Activated CD8-positive, alpha-beta memory T cell treated with anti-CD3 and anti-CD28 coated beads for 36 hours (primary cell): ENCODE measurements around the gene LARGE1. TPM values are rescaled to one million over a fixed set of nuclear protein-coding genes. Genes with fewer than 3 reads are reported as not detected.

Experiments
- CTCF ChIA-PET: fragments of 350-600 bp; sonication (Branson Sonifier 250); formaldehyde crosslinking; loops from one replicate; lab custom pipeline; 2021; ENCODE audit warnings: antibody characterized with exemption; lab: Charles Lee
- POLR2A ChIA-PET: fragments of 350-600 bp; sonication (Branson Sonifier 250); formaldehyde crosslinking; loops from one replicate; lab custom pipeline; 2021; ENCODE audit warnings: antibody characterized with exemption; lab: Charles Lee
- total RNA-seq, 2 experiments: library from RNA; stranded (reverse); gene quantifications; one replicate each; pipeline ENCODE4 v1.2.3, GENCODE V29; 2021

Gene LARGE1
- total RNA-seq, 2 experiments from 2014 or later, result 0.17 to 0.38 TPM

DNA sequence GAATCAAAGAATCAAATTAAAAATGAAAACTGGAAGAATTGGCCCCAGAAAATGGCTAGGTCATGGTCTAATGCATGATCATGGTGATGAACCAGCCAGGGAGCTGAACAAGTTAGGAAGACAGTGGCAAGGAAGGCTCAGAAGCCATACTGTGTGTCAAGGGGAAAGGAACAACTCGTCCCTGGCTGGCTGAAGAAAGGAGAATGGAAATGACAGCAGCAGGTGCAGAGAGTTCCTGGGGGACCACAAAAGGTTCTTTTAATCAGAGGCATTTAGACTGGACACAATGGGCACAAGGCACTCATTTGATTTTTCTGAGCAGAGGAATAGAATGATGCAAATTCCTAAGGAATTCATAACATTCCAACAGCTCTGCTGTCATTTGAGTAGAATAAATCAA is 209.9 kb downstream of the LARGE1 start:
- CTCF ChIA-PET, result no interaction called here
- POLR2A ChIA-PET, result no interaction called here

DNA sequence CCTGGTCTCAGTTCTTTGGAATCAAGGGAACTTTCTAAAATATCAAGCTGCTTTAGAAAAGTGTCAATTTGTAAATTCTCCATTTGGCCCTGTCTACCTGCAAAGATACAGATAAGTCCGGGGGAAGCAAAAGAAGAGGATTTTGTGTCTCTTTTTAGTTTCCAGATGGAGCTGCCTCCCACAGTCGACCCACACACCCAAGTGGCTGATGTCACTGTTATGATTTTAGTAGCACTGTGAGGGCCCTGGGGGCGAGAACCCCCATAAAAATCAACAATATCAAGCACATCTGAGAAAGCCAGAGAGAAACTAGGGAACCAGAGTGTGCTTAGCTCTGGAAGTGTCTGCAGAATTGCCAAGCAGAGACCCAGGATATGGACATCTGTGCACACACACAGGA is 212.7 kb downstream of the LARGE1 start:
- CTCF ChIA-PET, result no interaction called here
- POLR2A ChIA-PET, result no interaction called here

DNA sequence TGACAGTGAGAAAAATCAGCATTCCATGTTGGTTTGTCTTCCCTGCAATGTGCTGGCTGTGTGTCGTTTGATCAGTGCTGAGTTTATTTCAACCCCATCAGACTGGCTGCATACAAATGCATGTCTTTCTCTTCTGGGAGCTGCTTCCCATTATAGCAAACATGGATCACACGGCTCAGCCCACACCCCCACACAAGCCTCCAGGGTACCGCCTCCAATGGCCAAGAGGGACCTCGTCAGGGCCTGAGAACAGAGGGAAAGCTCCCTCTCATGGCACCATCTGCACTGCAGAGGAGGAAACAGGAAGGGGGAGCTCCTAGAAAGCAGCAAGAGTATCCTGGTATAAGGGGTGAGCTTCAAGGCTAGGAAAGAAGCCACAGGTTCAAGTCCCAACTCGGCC is 214.2 kb downstream of the LARGE1 start:
- POLR2A ChIA-PET, result no interaction called here

DNA sequence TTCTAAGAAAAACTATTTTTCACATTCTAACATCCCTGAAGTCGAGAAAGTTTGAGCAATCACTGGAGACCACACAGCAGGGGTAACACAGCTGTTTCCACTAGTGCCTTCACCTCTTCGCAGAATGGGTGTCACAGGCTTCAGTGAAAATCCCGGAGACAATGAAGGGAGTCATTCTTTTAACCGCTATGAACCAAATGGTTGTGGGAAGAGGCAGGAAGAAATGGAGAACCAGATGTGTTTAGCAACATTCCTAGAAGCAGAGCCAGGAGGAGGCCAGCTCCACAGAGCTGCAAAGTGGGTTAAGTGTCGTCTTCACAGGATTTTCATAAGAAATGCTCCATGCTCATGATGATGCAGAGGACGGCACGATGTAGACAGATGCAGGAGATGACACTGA is 221.1 kb downstream of the LARGE1 start:
- ChIA-PET POLR2A (no interaction called here), CTCF (no interaction called here)

More for the DNA sequence above, 214.2 kb downstream of the LARGE1 start:
- CTCF ChIA-PET, result no interaction called here

DNA sequence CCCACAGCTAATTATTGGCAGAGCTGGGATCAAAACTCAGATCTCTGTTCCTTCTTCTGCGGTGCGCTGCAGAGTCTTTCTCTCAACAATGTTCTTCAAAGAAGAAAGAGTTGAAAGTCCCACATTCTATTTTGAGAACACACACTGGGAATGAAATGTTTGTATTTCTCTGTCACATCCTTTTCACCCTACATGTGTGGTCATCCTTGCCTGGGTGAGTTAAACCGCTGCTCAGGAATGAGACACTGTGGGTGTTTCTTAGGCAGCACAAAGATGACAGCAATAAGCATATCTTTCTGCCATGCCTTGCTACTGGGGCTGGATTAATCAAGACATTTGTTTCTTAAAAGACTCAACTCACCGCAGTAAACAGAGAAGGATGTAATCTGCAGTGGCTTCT is 222.6 kb downstream of the LARGE1 start:
- CTCF ChIA-PET, result no interaction called here
- POLR2A ChIA-PET, result no interaction called here

DNA sequence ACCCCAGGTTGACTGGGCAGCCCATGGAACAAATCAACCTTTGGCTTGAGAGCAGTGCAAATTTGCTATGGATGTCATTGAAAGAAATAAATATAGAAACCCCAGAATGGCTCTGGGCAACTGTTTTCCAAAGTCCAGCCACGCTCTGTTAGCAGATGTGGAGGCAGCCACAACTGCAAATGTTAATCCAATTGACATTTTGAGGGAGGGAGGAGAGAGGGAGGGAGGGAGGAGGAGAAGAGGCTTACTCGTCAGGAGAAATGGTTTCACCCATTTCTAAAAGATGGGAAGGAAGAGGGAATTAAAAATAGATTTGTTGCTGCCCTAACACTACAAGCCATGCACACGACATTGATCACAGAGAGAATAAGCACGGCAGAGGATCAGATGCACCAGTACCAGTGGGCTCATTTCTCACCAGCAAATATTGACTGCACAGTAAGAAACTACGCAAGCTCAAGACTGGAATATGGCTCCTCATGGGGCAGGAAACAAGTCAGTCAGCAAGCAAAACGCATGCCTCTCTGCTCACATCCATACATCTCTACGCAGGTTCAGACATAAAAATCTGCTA is 229.1 kb downstream of the LARGE1 start:
- ChIA-PET CTCF (no interaction called here), POLR2A (no interaction called here)

DNA sequence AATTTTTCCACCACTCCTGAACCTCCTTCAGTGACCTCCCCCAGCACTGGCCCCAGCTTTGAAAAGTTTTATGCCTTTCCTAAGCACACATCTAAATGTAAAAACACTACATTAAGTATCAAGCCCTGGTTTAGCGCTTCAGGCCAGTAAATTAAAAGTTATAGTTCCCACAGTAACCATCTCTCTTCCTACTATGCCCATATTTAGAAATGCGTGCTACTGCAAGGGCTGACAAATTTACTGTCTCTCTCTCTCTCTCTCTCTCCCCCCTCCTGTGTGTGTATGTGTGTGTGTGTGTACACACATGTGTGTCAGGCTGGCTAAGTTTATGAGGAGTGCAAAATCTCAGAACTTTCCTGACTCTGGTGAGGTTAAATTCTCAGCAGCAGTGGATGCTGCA is 231.4 kb downstream of the LARGE1 start:
- ChIA-PET POLR2A (no interaction called here), CTCF (no interaction called here)

DNA sequence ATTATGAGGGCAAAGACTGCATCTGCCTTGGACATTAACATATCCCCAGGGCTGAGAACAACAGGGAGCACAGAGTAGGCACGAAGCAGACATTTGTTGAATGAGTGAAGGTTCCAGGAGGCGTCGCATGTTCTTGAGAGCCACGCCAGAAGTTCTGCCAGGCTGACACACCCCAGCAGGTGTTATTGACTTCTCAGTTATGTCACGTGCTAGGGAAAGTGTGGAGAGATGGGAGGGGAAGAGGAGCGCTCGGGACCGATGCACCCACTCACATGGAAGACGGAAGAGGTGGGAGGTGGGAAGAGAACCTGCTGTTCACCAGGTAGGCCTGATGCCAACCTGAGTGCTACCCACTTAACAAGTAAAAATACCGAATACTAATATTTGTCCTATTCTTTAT is 232.8 kb downstream of the LARGE1 start:
- ChIA-PET CTCF (no interaction called here), POLR2A (no interaction called here)

DNA sequence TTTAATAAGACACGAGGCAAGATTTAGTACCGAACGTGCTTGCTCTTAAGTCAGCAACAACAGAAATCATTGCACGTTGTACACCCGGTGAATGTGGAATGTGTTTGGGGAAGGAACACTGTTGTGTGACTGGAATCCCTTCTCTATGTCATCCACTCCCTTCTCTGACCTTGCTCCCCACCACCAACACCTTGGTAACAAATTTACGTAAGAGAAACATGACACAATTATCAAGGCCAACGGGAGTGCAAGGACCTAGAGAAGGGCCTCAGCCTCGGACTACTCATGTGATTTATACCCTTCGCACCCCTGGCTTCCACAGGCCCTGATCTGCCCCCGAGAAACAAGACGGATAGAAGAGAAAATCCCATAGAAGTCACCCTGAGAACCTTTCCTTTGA is 236.2 kb downstream of the LARGE1 start:
- ChIA-PET CTCF (no interaction called here), POLR2A (no interaction called here)

DNA sequence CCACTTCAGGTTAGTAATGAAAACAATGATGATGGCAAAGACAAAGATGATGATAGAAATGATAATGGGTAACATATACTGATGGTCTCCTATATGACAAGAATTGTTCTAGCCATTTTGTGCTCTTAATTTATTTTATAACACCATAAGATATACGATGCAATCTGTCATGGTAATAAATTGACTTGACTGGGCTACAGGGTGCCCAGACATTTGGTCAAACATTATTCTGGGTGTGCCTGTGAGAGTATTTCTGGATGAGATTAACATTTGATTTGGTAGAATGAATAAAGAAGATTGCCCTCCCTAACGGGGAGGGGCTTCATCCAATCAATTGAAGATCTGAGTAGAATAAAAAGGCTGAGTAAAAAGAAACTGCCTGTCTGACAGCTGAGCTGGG is 237.3 kb downstream of the LARGE1 start:
- ChIA-PET POLR2A (no interaction called here), CTCF (no interaction called here)

DNA sequence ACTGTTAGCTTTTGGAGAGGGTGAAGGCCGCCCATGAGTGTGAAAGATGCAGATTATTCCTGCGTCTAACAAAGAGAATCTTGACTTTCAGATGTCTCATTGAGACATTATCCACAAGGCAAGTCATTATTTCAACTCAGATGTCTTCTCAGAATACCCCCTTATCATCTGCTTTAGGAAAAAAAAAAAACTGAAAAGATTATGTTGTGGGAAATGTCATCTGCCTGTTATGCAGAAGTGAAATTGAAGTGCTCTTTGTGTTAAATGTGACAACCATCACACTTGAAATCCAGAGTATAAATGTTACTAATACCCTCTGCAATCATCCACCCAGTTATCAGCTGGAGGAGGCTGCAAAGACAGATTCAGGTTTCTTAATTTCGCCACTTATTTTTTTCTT is 239.6 kb downstream of the LARGE1 start:
- CTCF ChIA-PET, result no interaction called here
- POLR2A ChIA-PET, result no interaction called here

DNA sequence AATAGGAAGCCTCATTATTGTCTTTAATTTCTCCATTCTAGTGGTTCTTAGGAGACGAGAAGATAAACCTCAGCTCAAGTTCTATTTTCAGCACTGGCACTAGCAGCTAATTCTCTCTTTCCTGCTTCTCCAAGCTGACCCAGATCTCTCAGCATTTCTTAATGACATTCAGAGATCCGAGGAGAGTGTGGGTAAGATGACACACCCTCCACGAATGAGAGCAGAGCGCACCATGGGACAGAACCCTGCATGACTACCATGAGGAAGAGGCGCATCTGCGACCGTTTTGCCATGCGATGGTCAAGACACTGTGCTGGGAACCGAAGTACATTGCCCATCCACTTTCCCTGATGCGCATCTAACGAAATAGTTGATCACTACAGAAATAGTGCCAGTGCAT is 241.8 kb downstream of the LARGE1 start:
- POLR2A ChIA-PET, result no interaction called here
- CTCF ChIA-PET, result no interaction called here

DNA sequence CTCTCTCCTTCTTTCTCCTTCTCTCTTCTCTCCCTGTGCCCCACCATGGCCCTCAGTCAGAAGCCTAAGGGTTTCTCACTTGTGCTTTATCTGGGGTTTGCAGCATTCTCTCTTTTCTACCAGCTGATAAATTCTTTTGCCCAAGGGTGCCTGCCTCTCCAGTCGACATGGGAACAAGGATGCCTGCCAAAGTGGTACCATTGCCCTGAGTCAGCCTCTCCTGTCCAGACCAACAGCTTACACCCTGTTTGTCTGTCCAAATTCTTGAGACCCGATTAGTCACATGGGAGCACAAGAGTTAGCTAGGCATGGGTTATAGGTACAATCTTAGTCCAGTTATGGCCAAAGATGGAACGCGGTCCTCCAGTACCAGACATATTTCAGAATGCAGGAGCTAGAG is 242.7 kb downstream of the LARGE1 start:
- CTCF ChIA-PET, result no interaction called here
- POLR2A ChIA-PET, result no interaction called here

DNA sequence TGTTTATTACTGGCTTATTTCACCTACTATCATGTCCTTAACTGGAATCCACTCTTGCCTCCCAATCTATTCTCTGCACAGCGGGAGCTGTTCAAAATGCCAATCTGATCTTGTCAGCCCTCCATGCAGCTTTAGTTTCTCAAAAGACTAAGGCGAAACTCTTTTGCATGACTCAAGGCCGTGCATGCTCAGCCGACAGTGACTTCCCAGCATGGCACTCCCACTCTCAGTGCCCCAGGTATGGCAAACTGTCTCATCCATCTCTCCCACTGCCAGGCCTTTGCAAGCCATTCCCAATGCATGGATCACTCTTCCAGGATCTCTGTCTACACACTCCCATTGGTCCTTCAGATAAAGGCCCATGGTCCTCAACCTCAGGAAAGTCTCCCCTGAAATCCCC is 245.9 kb downstream of the LARGE1 start:
- CTCF ChIA-PET, result no interaction called here

DNA sequence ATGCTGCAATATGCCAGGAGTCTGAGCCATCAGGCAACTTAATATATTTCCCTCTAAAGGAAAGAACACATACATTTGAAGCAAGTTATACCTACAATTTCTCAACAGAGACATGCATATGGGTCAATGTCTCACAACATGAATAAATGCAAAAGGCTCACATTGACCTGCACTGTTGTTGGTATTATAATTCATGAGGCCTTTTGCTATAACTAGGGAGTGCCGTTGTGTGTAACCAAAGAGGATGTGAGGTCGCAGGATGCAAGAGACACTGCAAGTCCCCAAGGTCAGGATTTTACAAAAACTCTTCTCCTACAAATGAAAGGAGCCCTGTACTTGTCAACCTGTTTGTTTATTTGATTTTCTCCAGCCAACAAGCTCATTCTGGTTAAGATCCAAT is 250.5 kb downstream of the LARGE1 start:
- POLR2A ChIA-PET, result no interaction called here
- CTCF ChIA-PET, result no interaction called here

More for the DNA sequence above, 245.9 kb downstream of the LARGE1 start:
- POLR2A ChIA-PET, result no interaction called here

DNA sequence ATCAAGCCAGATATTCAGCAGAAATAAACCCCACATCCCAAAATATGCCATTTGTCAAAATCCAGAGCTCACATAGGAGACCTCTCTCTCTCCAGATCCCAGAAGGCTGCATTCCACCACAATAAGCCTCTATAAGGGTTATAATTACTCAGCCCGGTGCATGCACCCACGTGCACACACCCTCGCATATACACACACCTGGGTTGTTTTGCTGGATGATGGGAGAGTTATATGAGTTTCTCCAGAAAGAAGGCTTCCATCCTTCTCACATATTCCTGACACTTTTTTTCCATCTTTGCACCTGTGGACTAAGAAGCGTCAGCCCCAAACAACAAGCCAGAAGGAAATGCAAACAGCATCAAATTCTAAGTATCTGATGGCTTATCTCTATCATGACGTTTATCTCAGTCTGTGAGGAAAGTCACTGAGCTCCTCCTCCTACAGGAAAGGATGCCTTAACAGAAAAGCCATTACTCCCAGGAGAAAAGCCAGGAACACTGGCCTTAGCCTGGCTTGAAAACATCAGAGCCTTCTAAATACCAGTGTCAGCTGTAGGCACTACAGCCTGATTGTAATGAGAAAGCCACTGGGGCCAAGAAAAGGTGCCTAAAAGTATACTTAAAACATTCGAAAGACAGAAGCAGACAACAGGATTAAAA is 253.2 kb downstream of the LARGE1 start:
- CTCF ChIA-PET, result no interaction called here

DNA sequence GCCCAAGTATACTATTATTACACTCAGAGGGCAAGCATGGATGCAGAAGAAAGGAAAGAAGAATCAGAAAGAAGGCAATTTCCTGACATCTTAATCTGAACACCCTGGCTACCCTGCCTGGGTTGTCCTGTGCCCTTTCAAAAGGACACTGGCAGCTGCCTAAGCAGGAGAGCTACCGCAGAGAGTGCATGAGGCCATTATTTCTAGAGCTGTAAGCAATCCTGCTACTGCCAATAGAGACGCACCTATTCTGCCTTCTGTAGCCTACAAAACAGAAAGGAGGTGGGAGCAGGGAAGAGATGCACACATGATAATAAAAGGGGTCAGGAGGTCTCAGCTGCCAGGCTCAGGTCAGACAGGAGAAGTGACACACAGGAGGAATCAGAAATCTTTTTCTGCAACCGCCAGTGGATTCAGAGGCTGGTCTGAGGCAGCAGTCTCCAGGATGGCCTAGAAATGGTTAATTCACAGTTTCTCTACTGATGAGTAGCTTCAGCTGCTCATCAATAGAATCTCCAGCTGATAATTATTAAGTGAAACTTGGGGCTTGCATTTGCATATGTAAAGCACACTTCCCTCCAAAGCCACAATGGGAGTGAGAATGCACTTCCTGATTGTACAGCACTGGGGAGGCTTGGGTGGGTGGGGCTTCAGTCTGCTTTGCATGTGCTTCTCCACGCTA is 253.9 kb downstream of the LARGE1 start:
- CTCF ChIA-PET, result no interaction called here
- POLR2A ChIA-PET, result no interaction called here

More for the DNA sequence above, 253.2 kb downstream of the LARGE1 start:
- POLR2A ChIA-PET, result no interaction called here

DNA sequence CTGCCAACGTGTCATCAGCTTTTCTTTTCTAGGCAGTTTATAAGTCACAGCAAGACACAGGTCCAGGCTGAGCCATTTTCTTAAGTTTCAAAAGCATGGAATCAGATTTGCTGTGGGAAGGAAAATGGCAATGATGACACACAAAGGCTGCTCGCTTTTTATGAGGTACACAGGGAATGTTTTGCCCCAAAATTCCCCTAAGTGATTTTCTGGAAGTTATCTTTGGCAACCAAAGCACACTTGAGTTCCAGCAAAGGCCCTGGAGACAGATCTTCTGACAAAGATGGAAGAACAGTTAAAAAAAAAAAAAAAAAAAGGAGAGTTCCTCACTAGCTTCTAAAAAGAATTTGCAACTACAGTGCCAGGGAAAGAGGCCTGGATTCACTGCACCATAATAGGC is 260.8 kb downstream of the LARGE1 start:
- ChIA-PET CTCF (no interaction called here), POLR2A (no interaction called here)

DNA sequence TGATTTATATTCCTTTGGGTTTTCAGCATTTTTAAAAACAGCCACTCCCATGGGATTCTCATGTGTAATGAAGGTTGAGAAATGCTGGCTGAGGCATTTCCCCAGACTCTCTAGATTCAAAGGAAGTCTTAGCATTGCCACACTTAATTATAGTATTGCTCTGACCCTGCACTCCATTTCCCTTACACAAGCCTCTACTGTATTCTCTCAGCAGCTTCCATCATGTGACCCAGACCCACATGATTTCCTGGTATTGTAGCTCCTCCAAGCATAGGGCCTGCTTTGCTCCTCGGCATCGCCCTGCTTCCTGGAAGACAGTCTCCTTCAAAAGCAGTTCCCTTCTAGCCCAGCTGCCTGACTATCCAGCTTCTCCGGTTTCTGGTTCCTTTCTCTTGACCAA is 261.5 kb downstream of the LARGE1 start:
- ChIA-PET POLR2A (no interaction called here), CTCF (no interaction called here)

DNA sequence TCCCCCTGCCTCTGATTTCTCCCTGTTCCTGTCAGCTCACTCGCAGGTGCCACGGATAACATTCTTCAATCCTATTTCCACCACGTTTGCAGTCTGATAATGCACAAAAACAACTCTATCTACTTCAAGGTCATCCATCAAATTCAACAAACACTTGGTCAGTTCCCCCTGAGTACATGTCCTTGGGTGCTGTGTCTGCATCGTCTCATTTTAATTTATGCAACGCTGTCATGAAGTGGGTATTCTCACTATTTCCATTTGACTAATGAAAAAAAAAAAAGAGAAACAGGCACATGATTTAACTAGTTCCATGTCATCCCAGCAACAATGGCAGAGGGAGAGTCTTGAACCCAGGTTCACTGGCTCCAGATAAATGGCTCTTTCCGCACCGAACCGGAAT is 262.6 kb downstream of the LARGE1 start:
- CTCF ChIA-PET, result no interaction called here
- POLR2A ChIA-PET, result no interaction called here
